Thymus (tissue), 11 donors: Measurements from ENCODE around the gene SPIB. TPM values are rescaled to one million over a fixed set of nuclear protein-coding genes. Genes with fewer than 3 reads are reported as not detected.
A peak's percentile ranks its signal among the peaks of the same experiment; 100 is the strongest.

Experiments
- DNase-seq, 9 donors: peaks; one replicate each; pipeline ENCODE4 v3.0.0-alpha.2; 2013; ENCODE audit warnings: low spot score in 9 of 9, low read depth in 6 of 9, missing footprints in 1 of 9
- H3K27ac ChIP-seq, 2 donors: one replicate each; pipeline ENCODE4 v1.5.1; 2013; ENCODE audit warnings: control low read depth in 1 of 2, low read depth in 1 of 2, low read length in 1 of 2, mild to moderate bottlenecking in 1 of 2, moderate library complexity in 1 of 2
- H3K27me3 ChIP-seq, 2 donors: one replicate each; pipeline ENCODE4 v1.5.1; 2013; ENCODE audit warnings: low read length in 1 of 2; ENCODE audit not compliant: control insufficient read depth in 2 of 2, insufficient read depth in 1 of 2
- H3K36me3 ChIP-seq, 2 donors: one replicate each; pipeline ENCODE4 v1.5.1; 2013; ENCODE audit warnings: low read length in 1 of 2, mild to moderate bottlenecking in 1 of 2, moderate library complexity in 1 of 2; ENCODE audit not compliant: control insufficient read depth in 2 of 2, insufficient read depth in 2 of 2
- H3K4me1 ChIP-seq, 2 donors: one replicate each; pipeline ENCODE4 v1.5.1; 2013; ENCODE audit warnings: low read length in 2 of 2; ENCODE audit not compliant: control insufficient read depth in 2 of 2, insufficient read depth in 2 of 2
- H3K4me3 ChIP-seq, 2 donors: one replicate each; pipeline ENCODE4 v1.5.1; 2013; ENCODE audit warnings: low read length in 2 of 2, control low read depth in 1 of 2, mild to moderate bottlenecking in 1 of 2
- H3K9me3 ChIP-seq, 2 donors: one replicate each; pipeline ENCODE4 v1.5.1; 2013; ENCODE audit warnings: low read length in 1 of 2, mild to moderate bottlenecking in 1 of 2; ENCODE audit not compliant: control insufficient read depth in 2 of 2, insufficient read depth in 1 of 2
- WGBS: extraction: QIAGEN DNeasy Blood & Tissue Kit; methylation state at CpG from one replicate; pipeline ENCODE4 v1.1.7; 2013; 5-methylcytosine and 5-hydroxymethylcytosine counted together
- polyA plus RNA-seq: library from polyadenylated mRNA; stranded (reverse); fragments of 200-250 nt; gene quantifications from one replicate; pipeline ENCODE4 v1.2.3, GENCODE V29; 2013
- total RNA-seq: library from RNA; stranded (reverse); fragments of 120-200 nt; gene quantifications from one replicate; pipeline ENCODE4 v1.2.4, GENCODE V29; 2013
- donor health status: healthy.

SPIB gene
- total and polyA plus RNA-seq, 2 donors: 8.1 to 14.8 TPM

- Histone ChIP-seq H3K4me3 (no peak overlapping the region), H3K9me3 (peaks cover 0 to 3% of the 10 kb centered on the region in 2 donors), H3K27me3 (no peaks in the 10 kb centered on the region), H3K36me3 (peaks cover 48 to 57% of the 10 kb centered on the region in 2 donors), H3K27ac (no peak overlapping the region), H3K4me1 (peaks cover 3 to 12% of the 10 kb centered on the region in 2 donors)
- 97% methylated on average over 11 of the region's 11 CpGs for WGBS
- no peak for DNase-seq
Measured at GRCh38 chr19:50379602-50380001, 39.1 kb upstream of the SPIB start.

GRCh38 chr19:50380137-50380536 lies 38.6 kb upstream of the SPIB start:
- H3K27me3 ChIP-seq: no peaks in the 10 kb centered on the region
- peaks cover 7 to 17% of the 10 kb centered on the region in 2 donors for H3K4me1 ChIP-seq
- H3K27ac ChIP-seq: no peak overlapping the region
- H3K9me3 ChIP-seq: peaks cover 0 to 3% of the 10 kb centered on the region in 2 donors
- H3K4me3 ChIP-seq: no peak overlapping the region
- DNase-seq: no peak
- 95% methylated on average over 11 of the region's 11 CpGs for WGBS
- peaks cover 48 to 57% of the 10 kb centered on the region in 2 donors for H3K36me3 ChIP-seq

GRCh38 chr19:50380751-50381151 lies 38.0 kb upstream of the SPIB start:
- Histone ChIP-seq H3K27ac (no peak overlapping the region), H3K27me3 (no peaks in the 10 kb centered on the region), H3K36me3 (peaks cover 48 to 57% of the 10 kb centered on the region in 2 donors), H3K9me3 (peaks cover 0 to 3% of the 10 kb centered on the region in 2 donors), H3K4me3 (no peak overlapping the region), H3K4me1 (peaks cover 9 to 19% of the 10 kb centered on the region in 2 donors)
- DNase-seq: no peak
- whole genome bisulfite sequencing: 94% methylated on average over 8 of the region's 8 CpGs

- Histone ChIP-seq H3K36me3 (peaks cover 50 to 63% of the 10 kb centered on the region in 2 donors), H3K9me3 (peaks cover 0 to 3% of the 10 kb centered on the region in 2 donors), H3K4me3 (no peak overlapping the region), H3K27ac (no peak overlapping the region), H3K4me1 (peaks cover 9 to 16% of the 10 kb centered on the region in 2 donors), H3K27me3 (no peaks in the 10 kb centered on the region)
- 97% methylated on average over 58 of the region's 58 CpGs for WGBS
- no peak for DNase-seq
Measured at GRCh38 chr19:50381881-50382729, 36.6 kb upstream of the SPIB start.

GRCh38 chr19:50383001-50383851 lies 35.5 kb upstream of the SPIB start:
- Histone ChIP-seq H3K4me3 (peak overlapping the region; percentile 55 to 68), H3K27me3 (no peaks in the 10 kb centered on the region), H3K9me3 (peaks cover 0 to 3% of the 10 kb centered on the region in 2 donors), H3K4me1 (peaks cover 9 to 16% of the 10 kb centered on the region in 2 donors), H3K27ac (peak overlapping the region; percentile 39 to 91), H3K36me3 (peaks cover 49 to 60% of the 10 kb centered on the region in 2 donors)
- 74% methylated on average over 21 of the region's 21 CpGs for WGBS
- peak in 1 of 9 donors; percentile 13 for DNase-seq

GRCh38 chr19:50383852-50384684 lies 34.7 kb upstream of the SPIB start, which contains the start of gene POLD1:
Gene POLD1 (plus strand): TSS chr19:50384347. CDS start chr19:50398852, 14,505 bp downstream.
- WGBS: under 1% methylated on average over 78 of the region's 78 CpGs
- Histone ChIP-seq H3K36me3 (peaks cover 42 to 52% of the 10 kb centered on the region in 2 donors), H3K4me3 (peak within 1 kb of the TSS; percentile 55 to 68), H3K27me3 (no peaks in the 10 kb centered on the region), H3K27ac (peak within 1 kb of the TSS; percentile 84 to 91), H3K9me3 (no peaks in the 10 kb centered on the region), H3K4me1 (peaks cover 9 to 16% of the 10 kb centered on the region in 2 donors)
- peak; percentile 88 to 99 (median 97) for DNase-seq

GRCh38 chr19:50384685-50385535 lies 33.8 kb upstream of the SPIB start:
- whole genome bisulfite sequencing: 28% methylated on average over 26 of the region's 26 CpGs
- peaks cover 36 to 44% of the 10 kb centered on the region in 2 donors for H3K36me3 ChIP-seq
- no peak for DNase-seq
- H3K27me3 ChIP-seq: no peaks in the 10 kb centered on the region
- H3K9me3 ChIP-seq: no peaks in the 10 kb centered on the region
- peak overlapping the region in 1 of 2 donors; percentile 84 for H3K27ac ChIP-seq
- peaks cover 9 to 16% of the 10 kb centered on the region in 2 donors for H3K4me1 ChIP-seq
- H3K4me3 ChIP-seq: peak overlapping the region; percentile 55 to 68
